SK-N-SH (cell line): ENCODE measurements around the gene CCL26. TPM values are rescaled to one million over a fixed set of nuclear protein-coding genes. Genes with fewer than 3 reads are reported as not detected.

Experiments used
- CTCF ChIA-PET: fragments of 300-600, 350-600 bp; formaldehyde crosslinking; extraction: SDS; loops from one replicate; lab custom pipeline; 2021; lab: Yijun Ruan, JAX
- POLR2A ChIA-PET: fragments of 350-600 bp; sonication (Branson Sonifier 250); formaldehyde crosslinking; extraction: SDS; loops from one replicate; lab custom pipeline; 2020; ENCODE audit warnings: antibody characterized with exemption, inconsistent platforms; lab: Yijun Ruan, JAX
- DNase-seq: peaks from one replicate; pipeline ENCODE4 v3.0.0; 2012
- H2AFZ ChIP-seq: fragments of 200-600 bp; sonication (generic); 2 replicates; pipeline ENCODE4 v1.8.1; 2016; ENCODE audit warnings: antibody characterized with exemption, mild to moderate bottlenecking, low read depth
- H3F3A ChIP-seq: fragments of 200-600 bp; sonication (generic); replicated peaks from 2 replicates; pipeline ENCODE3; 2016; ENCODE audit warnings: antibody characterized with exemption, mild to moderate bottlenecking; ENCODE audit not compliant: insufficient read depth
- H3K27ac ChIP-seq, 2 experiments: fragments of 200-500 bp in 1 of 2; fragments of 200-600 bp in 1 of 2; sonication (Bioruptor generic) in 1 of 2; sonication (generic), shearing (Covaris generic) in 1 of 2; 2 replicates each; pipeline versions ENCODE4 v1.5.1 to v1.6.1; 2014 to 2016; ENCODE audit warnings: low read depth in 2 of 2, inconsistent platforms in 1 of 2, low read length in 1 of 2, mild to moderate bottlenecking in 1 of 2, mixed read lengths in 1 of 2
- H3K27me3 ChIP-seq: fragments of 200-600 bp; sonication (generic), shearing (Covaris generic); 2 replicates; pipeline ENCODE4 v1.6.1; 2016; ENCODE audit warnings: mixed run types; ENCODE audit not compliant: insufficient read depth
- H3K36me3 ChIP-seq, 2 experiments: fragments of 200-500 bp in 1 of 2; fragments of 200-600 bp in 1 of 2; sonication (Bioruptor generic) in 1 of 2; sonication (generic) in 1 of 2; replicated peaks in 1 of 2; 2 replicates each; pipeline versions ENCODE3 to v1.5.1; 2014 to 2016; ENCODE audit warnings: low read length in 1 of 2, mild to moderate bottlenecking in 1 of 2; ENCODE audit not compliant: insufficient read depth in 2 of 2, control insufficient read depth in 1 of 2
- H3K4me1 ChIP-seq, 2 experiments: fragments of 200-500 bp in 1 of 2; fragments of 200-600 bp in 1 of 2; sonication (Bioruptor generic) in 1 of 2; sonication (generic), shearing (Covaris generic) in 1 of 2; 2 replicates each; pipeline versions ENCODE4 v1.5.1 to v1.6.1; 2014 to 2016; ENCODE audit warnings: low read depth in 1 of 2, low read length in 1 of 2, mixed run types in 1 of 2; ENCODE audit not compliant: insufficient read depth in 2 of 2, control insufficient read depth in 1 of 2
- H3K4me2 ChIP-seq: fragments of 200-600 bp; sonication (generic), shearing (Covaris generic); 2 replicates; pipeline ENCODE4 v1.6.1; 2017; ENCODE audit warnings: mixed run types
- H3K4me3 ChIP-seq, 2 experiments: fragments of 200-500 bp in 1 of 2; fragments of 200-600 bp in 1 of 2; sonication (Bioruptor generic) in 1 of 2; sonication (generic), shearing (Covaris generic) in 1 of 2; 2 replicates each; pipeline versions ENCODE4 v1.5.1 to v1.8.1; 2014 to 2016; ENCODE audit warnings: low read depth in 2 of 2, inconsistent platforms in 1 of 2, low read length in 1 of 2, mild to moderate bottlenecking in 1 of 2, mixed read lengths in 1 of 2, moderate library complexity in 1 of 2
- H3K79me2 ChIP-seq: fragments of 200-600 bp; sonication (generic); 2 replicates; pipeline ENCODE4 v1.8.1; 2017; ENCODE audit warnings: mild to moderate bottlenecking; ENCODE audit not compliant: insufficient read depth
- H3K9ac ChIP-seq: fragments of 200-600 bp; sonication (generic); 2 replicates; pipeline ENCODE4 v1.6.1; 2017; ENCODE audit warnings: mixed run types
- H3K9me2 ChIP-seq: fragments of 200-600 bp; sonication (generic); 2 replicates; pipeline ENCODE4 v1.6.1; 2017; ENCODE audit warnings: mixed run types
- H3K9me3 ChIP-seq: fragments of 200-600 bp; sonication (generic); 2 replicates; pipeline ENCODE4 v1.6.1; 2017; ENCODE audit warnings: mixed run types, mild to moderate bottlenecking, moderate library complexity
- H4K20me1 ChIP-seq: fragments of 200-600 bp; sonication (generic); 2 replicates; pipeline ENCODE4 v1.6.1; 2017; ENCODE audit warnings: mild to moderate bottlenecking, mixed run types; ENCODE audit not compliant: insufficient read depth
- CHD2 ChIP-seq: fragments of 150-350 bp; IDR thresholded peaks from 2 replicates; pipeline ENCODE4 v1.6.1; 2018; ENCODE audit warnings: low read length; ENCODE audit not compliant: partially characterized antibody
- EZH2phosphoT487 ChIP-seq: fragments of 200-600 bp; sonication (generic); IDR thresholded peaks from 2 replicates; pipeline ENCODE4 v1.6.1; 2017; ENCODE audit warnings: low read depth, mixed run types, mild to moderate bottlenecking, antibody characterized with exemption, moderate library complexity, borderline replicate concordance
- FOSL2 ChIP-seq: IDR thresholded peaks from 2 replicates; pipeline ENCODE4 v1.4.0; 2012; ENCODE audit warnings: low read depth, mild to moderate bottlenecking, moderate library complexity, borderline replicate concordance
- MXI1 ChIP-seq: IDR thresholded peaks from 2 replicates; pipeline ENCODE4 v1.6.1; 2012; ENCODE audit warnings: mild to moderate bottlenecking, low read depth, low read length, improper control_type of control experiment
- POLR2AphosphoS5 ChIP-seq: IDR thresholded peaks from 2 replicates; pipeline ENCODE4 v1.6.1; 2012; ENCODE audit warnings: low read depth, low read length
- RCOR1 ChIP-seq: fragments of 150-350 bp; IDR thresholded peaks from 2 replicates; pipeline ENCODE4 v1.6.1; 2017; ENCODE audit warnings: antibody characterized with exemption, low read length
- RFX5 ChIP-seq: IDR thresholded peaks from 2 replicates; pipeline ENCODE4 v1.6.1; 2012; ENCODE audit warnings: mild to moderate bottlenecking, improper control_type of control experiment, low read length
- RXRA ChIP-seq: IDR thresholded peaks from 2 replicates; pipeline ENCODE4 v1.4.0; 2012; ENCODE audit warnings: low read depth, mild to moderate bottlenecking, borderline replicate concordance
- SMC3 ChIP-seq: IDR thresholded peaks from 2 replicates; pipeline ENCODE4 v1.6.1; 2012; ENCODE audit warnings: low read depth, low read length, improper control_type of control experiment
- TAF1 ChIP-seq: IDR thresholded peaks from 2 replicates; pipeline ENCODE4 v1.6.1; 2012; ENCODE audit warnings: low read depth, mild to moderate bottlenecking, low read length, moderate library complexity, borderline replicate concordance
- TEAD4 ChIP-seq: IDR thresholded peaks from 2 replicates; pipeline ENCODE4 v1.4.0; 2012; ENCODE audit warnings: mild to moderate bottlenecking, borderline replicate concordance; ENCODE audit not compliant: insufficient read depth
- WGBS: methylation state at CpG from one replicate; pipeline ENCODE4 v1.1.6; 2017; ENCODE audit warnings: low lambda C conversion rate; 5-methylcytosine and 5-hydroxymethylcytosine counted together
- polyA plus RNA-seq, 3 experiments: library from polyadenylated mRNA; depleted of rRNA; stranded (reverse); fragments of >200 nt; gene quantifications; 2 replicates each; pipeline ENCODE4 v1.2.3, GENCODE V29; 2012
- TF ChIP-seq, protein P1 (sequence below): IDR thresholded peaks from 2 replicates; pipeline ENCODE4 v1.6.1; 2012; ENCODE audit warnings: mild to moderate bottlenecking, low read depth, low read length, moderate library complexity
- TF ChIP-seq, protein P2 (sequence below): fragments of 150-350 bp; IDR thresholded peaks from 2 replicates; pipeline ENCODE4 v1.6.1; 2016; ENCODE audit warnings: mild to moderate bottlenecking, low read depth, low read length
- TF ChIP-seq, protein P3 (sequence below): IDR thresholded peaks from 2 replicates; pipeline ENCODE4 v1.4.0; 2012; ENCODE audit warnings: low read depth, borderline replicate concordance
- TF ChIP-seq, protein P4 (sequence below): IDR thresholded peaks from 2 replicates; pipeline ENCODE4 v1.4.0; 2012; ENCODE audit warnings: low read depth
- TF ChIP-seq, protein P5 (sequence below): IDR thresholded peaks from 2 replicates; pipeline ENCODE4; 2012

CCL26 gene
- polyA plus RNA-seq, 1 of the 3 experiments (the other 2 are of a cell fraction): not detected

DNA sequence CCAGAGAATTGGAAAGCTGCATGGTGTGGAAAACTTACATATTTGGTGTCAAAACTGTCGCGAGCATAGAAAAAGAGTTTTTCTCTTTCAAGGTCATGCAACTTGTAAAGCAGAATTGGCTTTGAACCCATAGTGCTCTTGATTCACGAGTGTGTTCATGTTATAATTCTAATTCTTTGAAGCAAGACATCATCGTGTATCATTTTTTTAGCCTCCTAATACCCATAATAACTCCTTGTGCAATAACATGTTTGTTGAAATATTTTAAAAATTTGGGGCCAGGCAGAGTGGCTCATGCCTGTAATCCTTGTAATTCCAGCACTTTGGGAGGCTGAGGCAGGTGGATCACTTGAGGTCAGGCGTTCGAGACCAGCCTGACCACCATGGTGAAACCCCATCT lies 37.4 kb upstream of the CCL26 start:
- Histone ChIP-seq H3K27ac (no peak overlapping the region), H3K9me3 (peaks cover 10% of the 10 kb centered on the region; the same call in 1 of the 2 replicates), H3F3A (no peaks in the 10 kb centered on the region), H3K4me1 (no peaks in the 10 kb centered on the region), H3K9me2 (no peaks in the 10 kb centered on the region), H3K9ac (no peak overlapping the region), H2AFZ (no peak overlapping the region), H3K27me3 (no peaks in the 10 kb centered on the region), H3K79me2 (no peaks in the 10 kb centered on the region), H3K4me3 (no peak overlapping the region), H4K20me1 (no peaks in the 10 kb centered on the region), H3K4me2 (no peak overlapping the region), H3K36me3 (no peaks in the 10 kb centered on the region)
- 79% methylated on average over 6 of the region's 6 CpGs for WGBS
- POLR2A ChIA-PET: no interaction called here
- TF ChIP-seq POLR2AphosphoS5 (no peak), RFX5 (no peak), TEAD4 (no peak), MXI1 (no peak), RXRA (no peak), CHD2 (no peak), SMC3 (no peak), RCOR1 (no peak)
- TF ChIP-seq, protein P1, sequence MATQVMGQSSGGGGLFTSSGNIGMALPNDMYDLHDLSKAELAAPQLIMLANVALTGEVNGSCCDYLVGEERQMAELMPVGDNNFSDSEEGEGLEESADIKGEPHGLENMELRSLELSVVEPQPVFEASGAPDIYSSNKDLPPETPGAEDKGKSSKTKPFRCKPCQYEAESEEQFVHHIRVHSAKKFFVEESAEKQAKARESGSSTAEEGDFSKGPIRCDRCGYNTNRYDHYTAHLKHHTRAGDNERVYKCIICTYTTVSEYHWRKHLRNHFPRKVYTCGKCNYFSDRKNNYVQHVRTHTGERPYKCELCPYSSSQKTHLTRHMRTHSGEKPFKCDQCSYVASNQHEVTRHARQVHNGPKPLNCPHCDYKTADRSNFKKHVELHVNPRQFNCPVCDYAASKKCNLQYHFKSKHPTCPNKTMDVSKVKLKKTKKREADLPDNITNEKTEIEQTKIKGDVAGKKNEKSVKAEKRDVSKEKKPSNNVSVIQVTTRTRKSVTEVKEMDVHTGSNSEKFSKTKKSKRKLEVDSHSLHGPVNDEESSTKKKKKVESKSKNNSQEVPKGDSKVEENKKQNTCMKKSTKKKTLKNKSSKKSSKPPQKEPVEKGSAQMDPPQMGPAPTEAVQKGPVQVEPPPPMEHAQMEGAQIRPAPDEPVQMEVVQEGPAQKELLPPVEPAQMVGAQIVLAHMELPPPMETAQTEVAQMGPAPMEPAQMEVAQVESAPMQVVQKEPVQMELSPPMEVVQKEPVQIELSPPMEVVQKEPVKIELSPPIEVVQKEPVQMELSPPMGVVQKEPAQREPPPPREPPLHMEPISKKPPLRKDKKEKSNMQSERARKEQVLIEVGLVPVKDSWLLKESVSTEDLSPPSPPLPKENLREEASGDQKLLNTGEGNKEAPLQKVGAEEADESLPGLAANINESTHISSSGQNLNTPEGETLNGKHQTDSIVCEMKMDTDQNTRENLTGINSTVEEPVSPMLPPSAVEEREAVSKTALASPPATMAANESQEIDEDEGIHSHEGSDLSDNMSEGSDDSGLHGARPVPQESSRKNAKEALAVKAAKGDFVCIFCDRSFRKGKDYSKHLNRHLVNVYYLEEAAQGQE: no peak
- CTCF ChIA-PET: no interaction called here
- no peak for DNase-seq

DNA sequence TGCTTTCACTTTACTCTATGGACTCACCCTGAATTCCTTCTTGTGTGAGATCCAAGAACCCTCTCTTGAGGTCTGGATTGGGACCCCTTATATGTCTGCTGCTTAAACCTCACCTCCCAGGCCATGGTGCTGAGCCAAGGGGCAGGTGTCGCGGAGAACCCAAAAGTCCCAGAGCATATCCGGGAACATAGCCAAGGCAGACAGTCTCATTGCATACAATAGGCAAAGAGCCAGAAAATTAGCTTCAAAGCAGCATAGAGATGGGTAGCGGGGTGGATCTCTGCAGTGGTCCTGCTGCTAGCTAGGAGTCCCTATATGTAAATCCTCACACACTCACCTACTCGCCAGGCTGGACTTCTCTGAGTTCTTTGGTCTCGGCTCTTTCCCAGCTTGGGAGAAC lies 36.1 kb upstream of the CCL26 start:
- H3K27me3 ChIP-seq: no peaks in the 10 kb centered on the region; the same call in 1 of the 2 replicates
- TF ChIP-seq, protein P2, sequence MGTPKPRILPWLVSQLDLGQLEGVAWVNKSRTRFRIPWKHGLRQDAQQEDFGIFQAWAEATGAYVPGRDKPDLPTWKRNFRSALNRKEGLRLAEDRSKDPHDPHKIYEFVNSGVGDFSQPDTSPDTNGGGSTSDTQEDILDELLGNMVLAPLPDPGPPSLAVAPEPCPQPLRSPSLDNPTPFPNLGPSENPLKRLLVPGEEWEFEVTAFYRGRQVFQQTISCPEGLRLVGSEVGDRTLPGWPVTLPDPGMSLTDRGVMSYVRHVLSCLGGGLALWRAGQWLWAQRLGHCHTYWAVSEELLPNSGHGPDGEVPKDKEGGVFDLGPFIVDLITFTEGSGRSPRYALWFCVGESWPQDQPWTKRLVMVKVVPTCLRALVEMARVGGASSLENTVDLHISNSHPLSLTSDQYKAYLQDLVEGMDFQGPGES: no peak
- TF ChIP-seq CHD2: no peak
- TF ChIP-seq, protein P3, sequence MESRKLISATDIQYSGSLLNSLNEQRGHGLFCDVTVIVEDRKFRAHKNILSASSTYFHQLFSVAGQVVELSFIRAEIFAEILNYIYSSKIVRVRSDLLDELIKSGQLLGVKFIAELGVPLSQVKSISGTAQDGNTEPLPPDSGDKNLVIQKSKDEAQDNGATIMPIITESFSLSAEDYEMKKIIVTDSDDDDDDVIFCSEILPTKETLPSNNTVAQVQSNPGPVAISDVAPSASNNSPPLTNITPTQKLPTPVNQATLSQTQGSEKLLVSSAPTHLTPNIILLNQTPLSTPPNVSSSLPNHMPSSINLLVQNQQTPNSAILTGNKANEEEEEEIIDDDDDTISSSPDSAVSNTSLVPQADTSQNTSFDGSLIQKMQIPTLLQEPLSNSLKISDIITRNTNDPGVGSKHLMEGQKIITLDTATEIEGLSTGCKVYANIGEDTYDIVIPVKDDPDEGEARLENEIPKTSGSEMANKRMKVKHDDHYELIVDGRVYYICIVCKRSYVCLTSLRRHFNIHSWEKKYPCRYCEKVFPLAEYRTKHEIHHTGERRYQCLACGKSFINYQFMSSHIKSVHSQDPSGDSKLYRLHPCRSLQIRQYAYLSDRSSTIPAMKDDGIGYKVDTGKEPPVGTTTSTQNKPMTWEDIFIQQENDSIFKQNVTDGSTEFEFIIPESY: no peak
- no peak for TF ChIP-seq TAF1
- TF ChIP-seq RFX5: no peak
- no peak for TF ChIP-seq EZH2phosphoT487
- TF ChIP-seq, protein P4, sequence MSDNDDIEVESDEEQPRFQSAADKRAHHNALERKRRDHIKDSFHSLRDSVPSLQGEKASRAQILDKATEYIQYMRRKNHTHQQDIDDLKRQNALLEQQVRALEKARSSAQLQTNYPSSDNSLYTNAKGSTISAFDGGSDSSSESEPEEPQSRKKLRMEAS: no peak
- no peak for TF ChIP-seq FOSL2
- TF ChIP-seq RCOR1: no peak
- TF ChIP-seq, protein P5, sequence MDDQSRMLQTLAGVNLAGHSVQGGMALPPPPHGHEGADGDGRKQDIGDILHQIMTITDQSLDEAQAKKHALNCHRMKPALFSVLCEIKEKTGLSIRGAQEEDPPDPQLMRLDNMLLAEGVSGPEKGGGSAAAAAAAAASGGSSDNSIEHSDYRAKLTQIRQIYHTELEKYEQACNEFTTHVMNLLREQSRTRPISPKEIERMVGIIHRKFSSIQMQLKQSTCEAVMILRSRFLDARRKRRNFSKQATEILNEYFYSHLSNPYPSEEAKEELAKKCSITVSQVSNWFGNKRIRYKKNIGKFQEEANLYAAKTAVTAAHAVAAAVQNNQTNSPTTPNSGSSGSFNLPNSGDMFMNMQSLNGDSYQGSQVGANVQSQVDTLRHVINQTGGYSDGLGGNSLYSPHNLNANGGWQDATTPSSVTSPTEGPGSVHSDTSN: no peak
- TF ChIP-seq, all 33 proteins: peak for 0
- H3K4me3 ChIP-seq: no peak overlapping the region
- WGBS: 26% methylated on average over 6 of the region's 6 CpGs
- H3K9me2 ChIP-seq: no peaks in the 10 kb centered on the region
- ChIA-PET POLR2A (no interaction called here), CTCF (interaction anchor here (1.1 kb wide), 1 partner anchor 46 kb away, joined by 4 read pairs; no protein-coding TSS in a partner anchor)
- no peak overlapping the region for H3K4me2 ChIP-seq
- peaks cover 10% of the 10 kb centered on the region; the same call in 1 of the 2 replicates for H3K9me3 ChIP-seq
- H3K27ac ChIP-seq: no peak overlapping the region
- no peaks in the 10 kb centered on the region for H3K79me2 ChIP-seq
- DNase-seq: no peak
- no peaks in the 10 kb centered on the region for H3F3A ChIP-seq
- no peaks in the 10 kb centered on the region for H3K36me3 ChIP-seq
- no peak overlapping the region for H2AFZ ChIP-seq
- no peaks in the 10 kb centered on the region for H4K20me1 ChIP-seq
- no peaks in the 10 kb centered on the region for H3K4me1 ChIP-seq
- no peak overlapping the region for H3K9ac ChIP-seq
